H1 (cell line): ENCODE results near the gene SNRK.

Source experiments
- EGR1 ChIP-seq: IDR thresholded peaks from 2 replicates; pipeline ENCODE4 v1.6.1; 2011; ENCODE audit warnings: low read depth, low read length, borderline replicate concordance
- EP300 ChIP-seq, 2 experiments: IDR thresholded peaks; 1 replicate in 1 of 2; 2 replicates in 1 of 2; pipeline ENCODE4 v1.6.1; 2011 to 2012; ENCODE audit warnings: low read depth in 2 of 2, low read length in 2 of 2, mild to moderate bottlenecking in 2 of 2, borderline replicate concordance in 1 of 2, inconsistent platforms in 1 of 2, moderate library complexity in 1 of 2
- GABPA ChIP-seq: IDR thresholded peaks from 2 replicates; pipeline ENCODE4 v1.6.1; 2011; ENCODE audit warnings: mild to moderate bottlenecking, low read length, moderate library complexity, borderline replicate concordance; ENCODE audit not compliant: insufficient read depth
- GTF2F1 ChIP-seq: IDR thresholded peaks from 2 replicates; pipeline ENCODE4 v1.6.1; 2012; ENCODE audit warnings: low read depth, low read length, improper control_type of control experiment, borderline replicate concordance
- KDM1A ChIP-seq: fragments of 200-600, 300-600 bp; sonication (generic); IDR thresholded peaks from 2 replicates; pipeline ENCODE4 v1.7.1; 2016; ENCODE audit warnings: mild to moderate bottlenecking, low read length, borderline replicate concordance
- POLR2A ChIP-seq, 2 experiments: IDR thresholded peaks; 1 replicate in 1 of 2; 2 replicates in 1 of 2; pipeline ENCODE4 v1.6.1; 2011; ENCODE audit warnings: low read depth in 2 of 2, low read length in 2 of 2, mild to moderate bottlenecking in 2 of 2; ENCODE audit errors: control extremely low read depth in 1 of 2
- POLR2AphosphoS5 ChIP-seq: IDR thresholded peaks from 2 replicates; pipeline ENCODE4 v1.6.1; 2011; ENCODE audit warnings: low read depth, low read length
- RXRA ChIP-seq: IDR thresholded peaks from 2 replicates; pipeline ENCODE4 v1.6.1; 2011; ENCODE audit warnings: low read depth, mild to moderate bottlenecking, low read length, moderate library complexity; ENCODE audit not compliant: insufficient read depth
- SIN3A ChIP-seq, 2 experiments: IDR thresholded peaks in 1 of 2; conservative IDR thresholded peaks in 1 of 2; 2 replicates each; pipeline ENCODE4 v1.6.1; 2011 to 2012; ENCODE audit warnings: low read length in 2 of 2, improper control_type of control experiment in 1 of 2, low read depth in 1 of 2, mild to moderate bottlenecking in 1 of 2
- YY1 ChIP-seq: IDR thresholded peaks from 2 replicates; pipeline ENCODE4 v1.6.1; 2011; ENCODE audit warnings: low read depth, mild to moderate bottlenecking, low read length
- ZNF274 ChIP-seq: IDR thresholded peaks from 2 replicates; pipeline ENCODE4 v1.7.0; 2012; ENCODE audit warnings: low read length, borderline replicate concordance; ENCODE audit errors: extremely low read depth
- TF ChIP-seq, protein P1 (sequence below), 3 experiments: IDR thresholded peaks; 1 replicate in 2 of 3; 2 replicates in 1 of 3; pipeline versions ENCODE4 v1.5.1 to v1.6.1; 2011; ENCODE audit warnings: low read length in 3 of 3, mild to moderate bottlenecking in 3 of 3, inconsistent platforms in 2 of 3, low read depth in 1 of 3, moderate library complexity in 1 of 3; ENCODE audit not compliant: insufficient read depth in 1 of 3; ENCODE audit errors: control extremely low read depth in 1 of 3
- TF ChIP-seq, protein P2 (sequence below): IDR thresholded peaks from 2 replicates; pipeline ENCODE4 v1.6.1; 2012; ENCODE audit warnings: low read length, inconsistent platforms

DNA sequence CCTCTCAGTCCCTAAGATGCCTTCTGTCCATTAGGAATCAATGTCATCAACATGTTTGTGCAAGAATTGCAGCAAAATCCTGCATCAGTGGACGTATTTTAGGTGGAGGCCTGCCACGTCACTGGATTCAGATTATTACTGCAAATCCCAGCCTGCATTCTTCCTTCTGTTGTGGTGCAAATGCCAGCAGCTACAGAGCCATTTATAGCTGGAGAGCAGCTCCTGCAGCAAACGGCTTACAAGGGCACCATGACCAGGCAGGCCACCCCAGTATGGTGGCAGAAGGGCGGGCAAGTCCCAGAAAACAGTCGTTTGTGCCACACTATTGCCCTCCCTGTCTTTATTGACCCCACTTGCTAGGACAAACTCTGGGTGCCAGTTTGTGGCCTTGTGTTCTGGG, 74.7 kb downstream of the SNRK start:
- TF ChIP-seq YY1 (no peak), KDM1A (no peak), SIN3A (conservative IDR thresholded peaks at IDR 0.05 in 1 of 2, IDR thresholded peaks at IDR 0.05 in 1 of 2; ENCODE audit: low read depth in 1 of 2, low read length in 2 of 2) (no peak), ZNF274 (no peak), GTF2F1 (no peak), GABPA (no peak), EGR1 (no peak), POLR2A (IDR thresholded peaks at IDR 0.05; ENCODE audit: control extremely low read depth in 1 of 2, low read depth in 2 of 2, low read length in 2 of 2) (no peak), POLR2AphosphoS5 (no peak), RXRA (no peak), EP300 (IDR thresholded peaks at IDR 0.05; ENCODE audit: borderline replicate concordance in 1 of 2, low read depth in 2 of 2, low read length in 2 of 2) (no peak)
- TF ChIP-seq, protein P1, sequence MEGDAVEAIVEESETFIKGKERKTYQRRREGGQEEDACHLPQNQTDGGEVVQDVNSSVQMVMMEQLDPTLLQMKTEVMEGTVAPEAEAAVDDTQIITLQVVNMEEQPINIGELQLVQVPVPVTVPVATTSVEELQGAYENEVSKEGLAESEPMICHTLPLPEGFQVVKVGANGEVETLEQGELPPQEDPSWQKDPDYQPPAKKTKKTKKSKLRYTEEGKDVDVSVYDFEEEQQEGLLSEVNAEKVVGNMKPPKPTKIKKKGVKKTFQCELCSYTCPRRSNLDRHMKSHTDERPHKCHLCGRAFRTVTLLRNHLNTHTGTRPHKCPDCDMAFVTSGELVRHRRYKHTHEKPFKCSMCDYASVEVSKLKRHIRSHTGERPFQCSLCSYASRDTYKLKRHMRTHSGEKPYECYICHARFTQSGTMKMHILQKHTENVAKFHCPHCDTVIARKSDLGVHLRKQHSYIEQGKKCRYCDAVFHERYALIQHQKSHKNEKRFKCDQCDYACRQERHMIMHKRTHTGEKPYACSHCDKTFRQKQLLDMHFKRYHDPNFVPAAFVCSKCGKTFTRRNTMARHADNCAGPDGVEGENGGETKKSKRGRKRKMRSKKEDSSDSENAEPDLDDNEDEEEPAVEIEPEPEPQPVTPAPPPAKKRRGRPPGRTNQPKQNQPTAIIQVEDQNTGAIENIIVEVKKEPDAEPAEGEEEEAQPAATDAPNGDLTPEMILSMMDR (IDR thresholded peaks at IDR 0.05; ENCODE audit: control extremely low read depth in 1 of 3, insufficient read depth in 1 of 3, low read depth in 1 of 3, low read length in 3 of 3): no peak
- TF ChIP-seq, protein P2, sequence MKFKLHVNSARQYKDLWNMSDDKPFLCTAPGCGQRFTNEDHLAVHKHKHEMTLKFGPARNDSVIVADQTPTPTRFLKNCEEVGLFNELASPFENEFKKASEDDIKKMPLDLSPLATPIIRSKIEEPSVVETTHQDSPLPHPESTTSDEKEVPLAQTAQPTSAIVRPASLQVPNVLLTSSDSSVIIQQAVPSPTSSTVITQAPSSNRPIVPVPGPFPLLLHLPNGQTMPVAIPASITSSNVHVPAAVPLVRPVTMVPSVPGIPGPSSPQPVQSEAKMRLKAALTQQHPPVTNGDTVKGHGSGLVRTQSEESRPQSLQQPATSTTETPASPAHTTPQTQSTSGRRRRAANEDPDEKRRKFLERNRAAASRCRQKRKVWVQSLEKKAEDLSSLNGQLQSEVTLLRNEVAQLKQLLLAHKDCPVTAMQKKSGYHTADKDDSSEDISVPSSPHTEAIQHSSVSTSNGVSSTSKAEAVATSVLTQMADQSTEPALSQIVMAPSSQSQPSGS: no peak
